NCI-H1092 (cell line): ENCODE results near the gene CYP1A2.
"Not testable (repeated sequence)": the region's sequence is repeated elsewhere in the genome, so short reads cannot be mapped to it uniquely, and the experiment has no call there.

Source experiments
- DNase-seq: peaks from one replicate; lab custom pipeline; 2025; lab: John Stamatoyannopoulos, UW

The CYP1A2 gene

GRCh38 chr15:74748322-74748946 is at the start of gene CYP1A2:
TSS of gene CYP1A2 (plus strand) at chr15:74748845. CDS start at chr15:74749739, 894 bp downstream.
- DNase-seq: no peak

- no peak for DNase-seq
Observed at GRCh38 chr15:74709011-74709410, 39.6 kb upstream of the CYP1A2 start.

GRCh38 chr15:74709892-74710291 is 38.8 kb upstream of the CYP1A2 start:
- no peak for DNase-seq

- DNase-seq: no peak
Observed at GRCh38 chr15:74710319-74711094, 38.1 kb upstream of the CYP1A2 start.

- no peak for DNase-seq
Observed at GRCh38 chr15:74712311-74712710, 36.3 kb upstream of the CYP1A2 start.

- DNase-seq: no peak
Observed at GRCh38 chr15:74716651-74717050, 32.0 kb upstream of the CYP1A2 start.

- no peak for DNase-seq
Observed at GRCh38 chr15:74722591-74722990, 26.1 kb upstream of the CYP1A2 start.

- no peak for DNase-seq
Observed at GRCh38 chr15:74723187-74723586, 25.5 kb upstream of the CYP1A2 start.

GRCh38 chr15:74723754-74724334 is 24.8 kb upstream of the CYP1A2 start:
- no peak for DNase-seq

GRCh38 chr15:74724570-74725224 is 23.9 kb upstream of the CYP1A2 start:
- no peak for DNase-seq

- DNase-seq: no peak
Observed at GRCh38 chr15:74725225-74725774, 23.3 kb upstream of the CYP1A2 start, which contains the start of gene CYP1A1. TSS of gene CYP1A1 (minus strand) at chr15:74725528. CDS start at chr15:74723097, 2,431 bp downstream.

GRCh38 chr15:74725845-74726773 is 22.5 kb upstream of the CYP1A2 start:
- DNase-seq: no peak

- no peak for DNase-seq
Observed at GRCh38 chr15:74726774-74727164, 21.9 kb upstream of the CYP1A2 start.

- no peak for DNase-seq
Observed at GRCh38 chr15:74727727-74728126, 20.9 kb upstream of the CYP1A2 start.

GRCh38 chr15:74728699-74729098 is 19.9 kb upstream of the CYP1A2 start:
- not testable (repeated sequence) for DNase-seq

GRCh38 chr15:74729372-74729771 is 19.3 kb upstream of the CYP1A2 start:
- not testable (repeated sequence) for DNase-seq

- DNase-seq: no peak
Observed at GRCh38 chr15:74730619-74731316, 17.9 kb upstream of the CYP1A2 start.

- DNase-seq: no peak
Observed at GRCh38 chr15:74732846-74733245, 15.8 kb upstream of the CYP1A2 start.

- no peak for DNase-seq
Observed at GRCh38 chr15:74733269-74733668, 15.4 kb upstream of the CYP1A2 start.

GRCh38 chr15:74735305-74735704 is 13.3 kb upstream of the CYP1A2 start:
- no peak for DNase-seq
